Upper lobe of left lung (tissue), 6 donors: ENCODE data around the gene PDXP. TPM values are rescaled to one million over a fixed set of nuclear protein-coding genes. Genes with fewer than 3 reads are reported as not detected.
A peak's percentile ranks its signal among the peaks of the same experiment; 100 is the strongest.

Experiments
- ATAC-seq, 2 donors: fragments of 200-7000 bp; cut with Tn5 transposase; one replicate each; pipeline ENCODE4 v1.9.1; 2022; ENCODE audit warnings: mild to moderate bottlenecking in 2 of 2, moderate library complexity in 2 of 2; ENCODE audit not compliant: low FRiP score in 2 of 2
- DNase-seq, 2 donors: peaks; one replicate each; pipeline ENCODE4 v3.0.0-alpha.2; 2019 to 2020
- H3K27ac ChIP-seq, 4 donors: fragments of 200-600 bp; sonication (generic); one replicate each; pipeline ENCODE4 v1.5.1; 2016 to 2019
- H3K27me3 ChIP-seq, 4 donors: fragments of 200-600 bp; sonication (generic); one replicate each; pipeline ENCODE4 v1.5.1; 2017 to 2019
- H3K36me3 ChIP-seq, 4 donors: fragments of 200-600 bp; sonication (generic); one replicate each; pipeline ENCODE4 v1.5.1; 2016 to 2019
- H3K4me1 ChIP-seq, 4 donors: fragments of 200-600 bp; sonication (generic); one replicate each; pipeline ENCODE4 v1.5.1; 2018 to 2019
- H3K4me3 ChIP-seq, 4 donors: fragments of 200-600 bp; sonication (generic); one replicate each; pipeline ENCODE4 v1.5.1; 2017 to 2019; ENCODE audit warnings: mild to moderate bottlenecking in 2 of 4, moderate library complexity in 1 of 4
- H3K9me3 ChIP-seq, 4 donors: fragments of 200-600 bp; sonication (generic); one replicate each; pipeline ENCODE4 v1.5.1; 2018 to 2019
- CTCF ChIP-seq, 6 experiments: fragments of 450-650 bp in 4 of 6; fragments of 200-600 bp in 2 of 6; sonication (generic) in 2 of 6; IDR thresholded peaks; one replicate each; pipeline ENCODE4 v1.5.1; 2016 to 2019; ENCODE audit warnings: antibody characterized with exemption in 6 of 6
- EP300 ChIP-seq, 4 donors: sonication (generic); formaldehyde crosslinking; IDR thresholded peaks; one replicate each; pipeline ENCODE4 v1.5.1; 2017; ENCODE audit warnings: antibody characterized with exemption in 4 of 4, control low read depth in 2 of 4
- POLR2A ChIP-seq, 4 donors: fragments of 450-650 bp; IDR thresholded peaks; one replicate each; pipeline ENCODE4 v1.5.1; 2016 to 2017; ENCODE audit warnings: antibody characterized with exemption in 4 of 4, mild to moderate bottlenecking in 2 of 4
- POLR2AphosphoS5 ChIP-seq, 2 donors: sonication (generic); formaldehyde crosslinking; IDR thresholded peaks; one replicate each; pipeline ENCODE4 v1.5.1; 2017; ENCODE audit warnings: antibody characterized with exemption in 2 of 2
- WGBS, 2 donors: methylation state at CpG; one replicate each; pipeline ENCODE4 v1.1.5; 2017 to 2018; 5-methylcytosine and 5-hydroxymethylcytosine counted together
- total RNA-seq, 6 donors: library from RNA; depleted of rRNA in 4 of 6; stranded (reverse); fragments of >200 nt in 4 of 6; gene quantifications; one replicate each; pipeline versions ENCODE4 v1.1.0 to v1.2.1, GENCODE V29; 2016 to 2021
- donor health status: DM: no; HTN: no; CAD: no; lungs with moderate emphysema.
- donor health status: DM: no; HTN: yes; CAD: no; lungs with severe emphysema.

The PDXP gene
- total RNA-seq, 6 donors from 2014 or later, result 2.1 to 11.1 (median 8.7) TPM

DNA sequence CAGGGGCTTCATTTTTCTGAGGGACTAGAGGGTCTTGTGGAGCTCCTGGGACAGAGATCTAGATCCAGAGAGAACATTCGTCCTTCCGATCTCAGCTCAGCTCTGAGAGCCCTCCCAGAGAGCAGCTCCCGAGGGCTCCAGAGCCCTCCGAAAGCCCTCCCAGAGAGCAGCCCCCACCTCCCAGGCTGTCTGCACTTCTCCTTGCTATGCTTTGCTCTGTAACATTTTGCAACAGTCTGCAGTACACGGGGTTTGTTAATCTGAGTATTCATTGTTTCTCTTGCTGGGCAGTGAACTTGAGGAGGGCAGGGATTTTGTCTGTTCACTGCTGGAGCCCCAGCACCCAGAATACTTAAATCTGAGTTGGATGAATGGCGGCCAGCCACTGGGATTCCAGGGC lies 47.3 kb upstream of the PDXP start:
- H3K27me3 ChIP-seq, result no peaks in the 10 kb centered on the region
- TF ChIP-seq POLR2AphosphoS5 (IDR thresholded peaks at IDR 0.05), result no peak
- no peak for TF ChIP-seq EP300 (IDR thresholded peaks at IDR 0.05)
- TF ChIP-seq POLR2A (IDR thresholded peaks at IDR 0.05), result no peak
- no peak for TF ChIP-seq CTCF (IDR thresholded peaks at IDR 0.05)
- peaks cover 8 to 22% (median 9%) of the 10 kb centered on the region in 4 donors for H3K36me3 ChIP-seq
- peak overlapping the region; percentile 3 to 96 (median 93) for H3K27ac ChIP-seq
- DNase-seq, result no peak
- ATAC-seq, result no peak
- H3K4me3 ChIP-seq, result no peak overlapping the region
- no peaks in the 10 kb centered on the region for H3K9me3 ChIP-seq
- peaks cover 29 to 62% (median 45%) of the 10 kb centered on the region in 4 donors for H3K4me1 ChIP-seq
- 80 to 81% methylated on average over 3 to 6 of the region's 6 CpGs for WGBS, 2 donors

- peaks cover 8 to 74% (median 56%) of the 10 kb centered on the region in 4 donors for H3K36me3 ChIP-seq
- no peak overlapping the region for H3K27ac ChIP-seq
- H3K9me3 ChIP-seq, result no peaks in the 10 kb centered on the region
- WGBS, 2 donors, result 80 to 97% methylated on average over 10 to 26 of the region's 27 CpGs
- no peak overlapping the region for H3K4me3 ChIP-seq
- ATAC-seq, result peak in 1 of 2 donors; percentile 5
- H3K27me3 ChIP-seq, result no peaks in the 10 kb centered on the region
- no peak for TF ChIP-seq POLR2AphosphoS5 (IDR thresholded peaks at IDR 0.05)
- TF ChIP-seq EP300 (IDR thresholded peaks at IDR 0.05), result no peak
- TF ChIP-seq POLR2A (IDR thresholded peaks at IDR 0.05), result no peak
- H3K4me1 ChIP-seq, result peaks cover 3 to 18% (median 7%) of the 10 kb centered on the region in 4 donors
- peak in 1 of 2 donors; percentile 80 for DNase-seq
Measured at GRCh38 chr22:37616201-37617083, 42.1 kb upstream of the PDXP start.

DNA sequence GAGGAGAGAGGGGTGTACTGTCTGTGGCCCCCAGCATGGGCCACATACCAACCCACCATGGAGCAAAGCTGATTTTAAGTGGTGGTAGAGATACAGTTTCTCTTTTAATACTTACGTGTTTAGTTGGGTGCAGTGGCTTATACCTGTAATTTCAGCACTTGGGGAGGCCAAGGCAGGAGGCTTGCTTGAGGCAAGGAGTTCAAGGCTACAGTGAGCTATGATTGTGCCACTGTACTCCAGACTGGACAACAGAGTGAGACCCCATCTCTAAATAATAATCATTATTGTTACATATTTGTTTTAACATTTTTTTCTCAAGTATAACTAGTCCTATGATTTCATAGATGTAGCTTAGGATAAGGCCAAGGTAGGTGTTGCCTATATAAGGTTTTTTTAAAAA lies 41.1 kb upstream of the PDXP start:
- WGBS, 2 donors, result 92 to 100% methylated on average over 1 of the region's 1 CpG
- H3K27ac ChIP-seq, result no peak overlapping the region
- H3K9me3 ChIP-seq, result no peaks in the 10 kb centered on the region
- H3K4me1 ChIP-seq, result peaks cover 3 to 13% (median 7%) of the 10 kb centered on the region in 4 donors
- H3K36me3 ChIP-seq, result peaks cover 8 to 84% (median 60%) of the 10 kb centered on the region in 4 donors
- H3K27me3 ChIP-seq, result no peaks in the 10 kb centered on the region
- no peak for TF ChIP-seq POLR2A (IDR thresholded peaks at IDR 0.05)
- TF ChIP-seq POLR2AphosphoS5 (IDR thresholded peaks at IDR 0.05), result no peak
- no peak for TF ChIP-seq EP300 (IDR thresholded peaks at IDR 0.05)
- H3K4me3 ChIP-seq, result no peak overlapping the region
- DNase-seq (no peak), ATAC-seq (no peak)

DNA sequence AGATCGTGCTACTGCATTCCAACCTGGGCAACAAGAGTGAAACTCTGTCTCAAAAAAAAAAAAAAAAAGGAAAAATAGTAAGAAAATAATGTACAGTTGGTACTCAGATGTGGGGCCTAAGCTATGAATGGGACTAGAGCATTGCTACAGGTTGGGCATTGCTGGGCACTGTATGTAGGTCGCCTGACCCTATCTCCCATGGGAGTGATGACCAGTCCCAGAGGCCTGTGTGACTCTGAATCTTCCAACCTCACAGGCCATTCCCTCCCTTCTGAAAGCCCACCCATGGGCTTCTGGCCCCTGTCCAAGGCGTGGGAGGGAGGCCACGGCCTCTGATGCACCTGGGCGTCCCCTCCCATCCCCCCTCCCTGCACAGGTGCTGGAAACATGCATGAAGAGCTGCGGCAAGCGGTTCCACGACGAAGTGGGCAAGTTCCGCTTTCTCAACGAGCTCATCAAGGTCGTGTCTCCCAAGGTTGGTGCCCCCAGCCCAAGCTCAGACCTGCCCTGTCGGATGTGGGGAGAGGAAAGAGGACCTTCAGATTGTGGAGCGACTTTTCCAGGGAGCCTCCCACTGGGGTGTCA lies 40.4 kb upstream of the PDXP start:
- peaks cover 8 to 92% (median 63%) of the 10 kb centered on the region in 4 donors for H3K36me3 ChIP-seq
- no peak overlapping the region for H3K27ac ChIP-seq

GRCh38 chr22:37618674-37619073 lies 39.8 kb upstream of the PDXP start:
- no peak for ATAC-seq
- 94 to 97% methylated on average over 6 of the region's 6 CpGs for WGBS, 2 donors
- no peak overlapping the region for H3K27ac ChIP-seq
- H3K27me3 ChIP-seq, result no peaks in the 10 kb centered on the region
- peaks cover 5 to 7% (median 7%) of the 10 kb centered on the region in 4 donors for H3K4me1 ChIP-seq
- peaks cover 8 to 95% (median 64%) of the 10 kb centered on the region in 4 donors for H3K36me3 ChIP-seq
- no peak for DNase-seq
- TF ChIP-seq POLR2A (IDR thresholded peaks at IDR 0.05), result no peak
- TF ChIP-seq POLR2AphosphoS5 (IDR thresholded peaks at IDR 0.05), result no peak
- no peak for TF ChIP-seq EP300 (IDR thresholded peaks at IDR 0.05)
- TF ChIP-seq CTCF (IDR thresholded peaks at IDR 0.05), result no peak
- no peaks in the 10 kb centered on the region for H3K9me3 ChIP-seq
- no peak overlapping the region for H3K4me3 ChIP-seq

More for the DNA sequence above, 40.4 kb upstream of the PDXP start:
- H3K4me1 ChIP-seq, result peaks cover 3 to 9% (median 6%) of the 10 kb centered on the region in 4 donors
- no peaks in the 10 kb centered on the region for H3K27me3 ChIP-seq
- DNase-seq (no peak), ATAC-seq (no peak)
- 92 to 94% methylated on average over 14 of the region's 14 CpGs for WGBS, 2 donors
- no peak overlapping the region for H3K4me3 ChIP-seq
- no peaks in the 10 kb centered on the region for H3K9me3 ChIP-seq
- TF ChIP-seq CTCF (IDR thresholded peaks at IDR 0.05) (no peak), POLR2AphosphoS5 (IDR thresholded peaks at IDR 0.05) (no peak), EP300 (IDR thresholded peaks at IDR 0.05) (no peak), POLR2A (IDR thresholded peaks at IDR 0.05) (no peak)
